ENCODE data around the gene PEX14.

DNA sequence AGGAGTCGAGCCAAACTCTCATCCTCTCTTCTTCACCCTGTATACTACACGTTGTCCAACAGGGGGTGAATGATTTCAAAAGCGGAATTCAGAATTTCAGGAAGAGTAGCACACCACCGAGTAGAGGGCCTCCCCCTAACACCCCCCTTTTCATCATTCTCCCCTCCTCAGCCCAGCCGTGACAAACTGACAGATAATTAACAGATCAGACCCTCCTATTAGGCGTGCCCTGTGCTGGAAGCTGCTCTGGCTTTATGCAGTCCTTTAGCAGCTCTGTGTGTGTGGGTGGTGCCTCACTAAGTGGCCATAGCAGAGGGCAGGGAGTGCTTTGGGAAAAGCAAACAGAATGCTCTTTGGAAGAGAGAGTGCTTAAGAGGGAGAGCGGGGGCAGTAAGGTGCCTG lies 44.3 kb downstream of the PEX14 start:
- TF ChIP-seq ZNF274 (IDR thresholded peaks at IDR 0.05; ENCODE audit: low read depth, low read length) (no peak), YY1 (IDR thresholded peaks at IDR 0.05; ENCODE audit: insufficient read depth, insufficient read length) (no peak), SUZ12 (IDR thresholded peaks at IDR 0.05; ENCODE audit: extremely low read depth, insufficient read depth, insufficient read length) (no peak)

Measured in NT2/D1 (cell line).